ENCODE results near the gene CAMK4. TPM values are rescaled to one million over a fixed set of nuclear protein-coding genes. Genes with fewer than 3 reads are reported as not detected.

Gene CAMK4
- total and polyA plus RNA-seq, 2 of the 8 experiments (the other 6 are each of a cell fraction or from before 2014, with no cell fraction given): 1.8 to 8.3 TPM

DNA sequence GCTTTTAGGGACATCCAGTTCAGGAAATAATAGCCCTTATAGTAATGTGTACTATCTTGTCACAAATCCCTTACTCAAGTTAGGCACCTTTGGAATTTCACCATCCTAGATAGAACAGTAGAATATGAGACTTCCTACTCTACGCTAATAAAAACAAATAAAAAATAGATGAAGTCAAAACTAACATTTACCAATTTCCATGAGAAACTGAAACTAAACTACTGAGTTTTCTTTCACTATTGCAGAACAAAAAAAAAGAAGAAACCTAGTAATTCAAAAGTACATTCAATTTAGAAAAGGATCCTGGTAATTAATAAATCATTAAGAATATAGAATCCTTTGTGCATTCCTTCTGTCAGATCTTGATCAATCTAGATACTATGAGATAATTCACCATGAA is 274.2 kb downstream of the CAMK4 start (continued):
- no peak for TF ChIP-seq TAF7 (optimal IDR thresholded peaks at IDR 0.05; ENCODE audit: borderline replicate concordance, low read depth, low read length)
- TF ChIP-seq KDM4A (IDR thresholded peaks at IDR 0.05; ENCODE audit: low read depth, low read length, severe bottlenecking): no peak
- TF ChIP-seq SRF (IDR thresholded peaks at IDR 0.05; ENCODE audit: low read depth, low read length): no peak

Measured in H1 (cell line).